ENCODE data around the gene DPP9.

GRCh38 chr19:4723595-4724514 is at the start of gene DPP9:
- TF ChIP-seq CTCF (IDR thresholded peaks at IDR 0.05) (peak; percentile 26 to 48 (median 42)), POLR2A (IDR thresholded peaks at IDR 0.05) (peak; percentile 70)

Data from right lobe of liver (tissue), 4 donors.